Thoracic aorta endothelial cell (primary cell): ENCODE data around the gene SERAC1. TPM values are rescaled to one million over a fixed set of nuclear protein-coding genes. Genes with fewer than 3 reads are reported as not detected.

Experiments
- total RNA-seq: library from RNA; depleted of rRNA; stranded (reverse); fragments of >200 nt; gene quantifications from 2 replicates; pipeline ENCODE4 v1.2.3, GENCODE V29; 2012

Gene SERAC1
- total RNA-seq, result 8.5 and 10.6 TPM in 2 replicates

GRCh38 chr6:158168040-158168289 lies at the start of gene SERAC1:
SERAC1 (minus strand) TSS chr6:158168262; CDS start chr6:158158363, 9,899 bp downstream.

Other genes with a start within 250 kb of the SERAC1 start
- gene SYNJ2, start 186.4 kb downstream of the SERAC1 start, total RNA-seq, result 101 and 133 TPM in 2 replicates
- 4.7 and 5.7 TPM in 2 replicates for gene GTF2H5, start 88 bp upstream of the SERAC1 start, total RNA-seq
- gene TULP4, start 144.2 kb upstream of the SERAC1 start, total RNA-seq, result 96.2 and 113 TPM in 2 replicates